Fibroblast of the aortic adventitia (primary cell): ENCODE results near the gene ENOX2. TPM values are rescaled to one million over a fixed set of nuclear protein-coding genes. Genes with fewer than 3 reads are reported as not detected.
"Not testable (repeated sequence)": the region's sequence is repeated elsewhere in the genome, so short reads cannot be mapped to it uniquely, and the experiment has no call there.

Source experiments
- DNase-seq: peaks from one replicate; pipeline ENCODE4 v3.0.0-alpha.2; 2010; ENCODE audit warnings: low read depth
- H3K4me3 ChIP-seq: 2 replicates; pipeline ENCODE4 v1.5.1; 2011; ENCODE audit warnings: low read depth, mild to moderate bottlenecking, control low read depth, low read length, moderate library complexity
- CTCF ChIP-seq: IDR thresholded peaks from 2 replicates; pipeline ENCODE4 v1.5.1; 2011; ENCODE audit warnings: mild to moderate bottlenecking, low read length, control low read depth, inconsistent platforms; ENCODE audit not compliant: insufficient read depth
- total RNA-seq: library from RNA; depleted of rRNA; stranded (reverse); fragments of >200 nt; gene quantifications from 2 replicates; pipeline ENCODE4 v1.2.3, GENCODE V29; 2012; ENCODE audit warnings: low replicate concordance

The ENOX2 gene
- total RNA-seq, 1 donor = 13.2 TPM

- DNase-seq = peak; percentile 3
- TF ChIP-seq CTCF = peak; percentile 8
- no peak overlapping the region for H3K4me3 ChIP-seq
Measured at GRCh38 chrX:130801901-130802300, 101.1 kb downstream of the ENOX2 start.

DNA sequence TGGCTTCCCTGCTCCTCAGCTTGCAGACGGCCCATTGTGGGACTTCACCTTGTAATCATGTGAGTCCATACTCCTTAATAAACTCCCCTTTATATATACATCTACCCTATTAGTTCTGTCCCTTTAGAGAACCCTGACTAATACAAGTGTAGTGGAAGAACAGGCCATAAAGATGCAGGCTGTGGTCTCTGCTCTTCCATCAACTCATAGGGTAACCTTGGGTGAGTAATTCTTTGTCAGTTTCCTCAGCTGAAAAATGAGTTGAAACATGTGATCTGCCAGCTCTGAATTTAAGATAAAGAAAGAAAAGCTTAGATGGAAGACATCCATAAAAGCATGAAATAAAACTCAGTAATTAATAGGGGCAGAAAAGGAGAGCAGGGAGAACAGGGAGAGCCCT is 103.6 kb downstream of the ENOX2 start:
- no peak for TF ChIP-seq CTCF
- peak; percentile 46 for DNase-seq
- H3K4me3 ChIP-seq = no peak overlapping the region

DNA sequence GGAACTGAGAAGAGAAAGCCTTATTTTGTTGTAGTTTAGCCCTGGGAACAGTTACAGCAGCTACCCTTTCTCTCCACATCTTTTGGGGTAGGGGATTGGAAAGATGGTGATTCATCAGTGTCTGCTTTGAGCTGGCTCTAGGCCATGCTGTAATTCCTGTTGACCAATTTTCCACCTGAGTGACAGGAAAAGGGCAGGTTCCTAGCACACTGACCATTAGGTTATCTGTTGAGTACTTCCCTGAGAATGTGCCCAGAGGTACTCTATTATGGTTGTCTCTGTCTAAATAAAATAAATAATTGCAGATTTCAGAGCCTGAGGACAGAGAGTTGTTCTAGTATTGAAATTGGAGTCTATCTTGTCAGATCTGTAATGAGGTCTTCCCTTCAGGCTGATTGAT is 109.0 kb downstream of the ENOX2 start:
- DNase-seq = no peak
- no peak overlapping the region for H3K4me3 ChIP-seq
- TF ChIP-seq CTCF = no peak

GRCh38 chrX:130791870-130792269 is 111.1 kb downstream of the ENOX2 start:
- not testable (repeated sequence) for H3K4me3 ChIP-seq, DNase-seq

GRCh38 chrX:130789793-130790192 is 113.2 kb downstream of the ENOX2 start:
- no peak for TF ChIP-seq CTCF
- H3K4me3 ChIP-seq = no peak overlapping the region
- DNase-seq = no peak

GRCh38 chrX:130788786-130789581 is 114.0 kb downstream of the ENOX2 start:
- H3K4me3 ChIP-seq = no peak overlapping the region
- TF ChIP-seq CTCF = no peak
- no peak for DNase-seq

- no peak for DNase-seq
- TF ChIP-seq CTCF = no peak
- no peak overlapping the region for H3K4me3 ChIP-seq
Measured at GRCh38 chrX:130786030-130786429, 117.0 kb downstream of the ENOX2 start.
